Osteoblast (primary cell): ENCODE measurements around the gene FOXO3. TPM values are rescaled to one million over a fixed set of nuclear protein-coding genes. Genes with fewer than 3 reads are reported as not detected.

ENCODE experiments used
- DNase-seq: peaks from one replicate; pipeline ENCODE4 v3.0.0; 2011; ENCODE audit warnings: low spot score, mixed read lengths; ENCODE audit not compliant: insufficient read length; ENCODE audit errors: missing footprints
- H2AFZ ChIP-seq: 2 replicates; pipeline ENCODE4 v1.6.0; 2011; ENCODE audit warnings: mild to moderate bottlenecking, low read length
- H3K27ac ChIP-seq: 2 replicates; pipeline ENCODE4 v1.5.1; 2011; ENCODE audit warnings: mild to moderate bottlenecking, low read depth, low read length, moderate library complexity
- H3K27me3 ChIP-seq: 2 replicates; pipeline ENCODE4 v1.6.0; 2012; ENCODE audit warnings: mild to moderate bottlenecking, control low read depth, inconsistent platforms, low read length, moderate library complexity; ENCODE audit not compliant: insufficient read depth
- H3K36me3 ChIP-seq: 2 replicates; pipeline ENCODE4 v1.5.1; 2011; ENCODE audit warnings: mild to moderate bottlenecking, low read length, control low read depth, moderate library complexity; ENCODE audit not compliant: insufficient read depth
- H3K4me1 ChIP-seq: 2 replicates; pipeline ENCODE4 v1.5.1; 2011; ENCODE audit warnings: mild to moderate bottlenecking, low read length, control low read depth, moderate library complexity; ENCODE audit not compliant: insufficient read depth
- H3K4me2 ChIP-seq: 2 replicates; pipeline ENCODE4 v1.6.0; 2011; ENCODE audit warnings: mild to moderate bottlenecking, low read length; ENCODE audit not compliant: insufficient read depth
- H3K4me3 ChIP-seq: fragments of 200-600 bp; sonication (generic); 3 replicates; pipeline ENCODE4 v1.5.1; 2012; ENCODE audit warnings: mild to moderate bottlenecking, low read length, inconsistent platforms; ENCODE audit not compliant: insufficient read depth
- H3K79me2 ChIP-seq: 2 replicates; pipeline ENCODE4 v1.6.0; 2012; ENCODE audit warnings: mild to moderate bottlenecking, low read length, control low read depth, inconsistent platforms; ENCODE audit not compliant: insufficient read depth
- H3K9me3 ChIP-seq: 2 replicates; pipeline ENCODE4 v1.5.1; 2011; ENCODE audit warnings: low read depth, low read length, control low read depth
- H4K20me1 ChIP-seq: 2 replicates; pipeline ENCODE4 v1.6.0; 2012; ENCODE audit warnings: mild to moderate bottlenecking, low read length, control low read depth; ENCODE audit not compliant: insufficient read depth
- total RNA-seq: library from RNA; depleted of rRNA; stranded (reverse); fragments of >200 nt; gene quantifications from 2 replicates; pipeline ENCODE4 v1.2.3, GENCODE V29; 2012
- TF ChIP-seq, protein P1 (sequence below): IDR thresholded peaks from 2 replicates; pipeline ENCODE4 v1.5.1; 2011; ENCODE audit warnings: mild to moderate bottlenecking, low read depth, low read length, moderate library complexity; ENCODE audit errors: extremely low read depth

FOXO3 gene
- total RNA-seq, 1 donor, result 53.2 TPM

DNA sequence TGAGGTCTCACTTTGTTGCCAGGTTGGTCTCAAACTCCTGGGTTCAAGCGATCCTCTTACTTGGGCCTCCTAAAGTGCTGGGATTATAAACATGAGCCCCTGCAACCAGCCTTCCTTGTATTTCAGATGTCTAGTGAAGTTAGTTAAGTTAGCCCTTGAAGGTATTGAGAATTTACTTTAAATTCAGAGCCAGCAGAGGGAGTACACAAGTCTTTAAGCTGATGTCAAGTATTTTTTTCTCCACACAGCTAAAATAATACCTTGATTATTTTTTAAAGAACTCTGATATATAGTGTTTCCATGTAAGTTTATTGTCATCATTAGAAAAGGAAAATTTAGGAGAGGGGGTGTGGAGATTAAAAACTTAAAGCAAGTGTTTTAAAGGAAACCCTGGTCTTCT lies 9.8 kb downstream of the FOXO3 start:
- TF ChIP-seq, protein P1, sequence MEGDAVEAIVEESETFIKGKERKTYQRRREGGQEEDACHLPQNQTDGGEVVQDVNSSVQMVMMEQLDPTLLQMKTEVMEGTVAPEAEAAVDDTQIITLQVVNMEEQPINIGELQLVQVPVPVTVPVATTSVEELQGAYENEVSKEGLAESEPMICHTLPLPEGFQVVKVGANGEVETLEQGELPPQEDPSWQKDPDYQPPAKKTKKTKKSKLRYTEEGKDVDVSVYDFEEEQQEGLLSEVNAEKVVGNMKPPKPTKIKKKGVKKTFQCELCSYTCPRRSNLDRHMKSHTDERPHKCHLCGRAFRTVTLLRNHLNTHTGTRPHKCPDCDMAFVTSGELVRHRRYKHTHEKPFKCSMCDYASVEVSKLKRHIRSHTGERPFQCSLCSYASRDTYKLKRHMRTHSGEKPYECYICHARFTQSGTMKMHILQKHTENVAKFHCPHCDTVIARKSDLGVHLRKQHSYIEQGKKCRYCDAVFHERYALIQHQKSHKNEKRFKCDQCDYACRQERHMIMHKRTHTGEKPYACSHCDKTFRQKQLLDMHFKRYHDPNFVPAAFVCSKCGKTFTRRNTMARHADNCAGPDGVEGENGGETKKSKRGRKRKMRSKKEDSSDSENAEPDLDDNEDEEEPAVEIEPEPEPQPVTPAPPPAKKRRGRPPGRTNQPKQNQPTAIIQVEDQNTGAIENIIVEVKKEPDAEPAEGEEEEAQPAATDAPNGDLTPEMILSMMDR, result no peak
- H3K36me3 ChIP-seq, result peaks cover 36% of the 10 kb centered on the region
- peaks cover 19% of the 10 kb centered on the region for H3K4me1 ChIP-seq
- no peak overlapping the region for H2AFZ ChIP-seq
- no peaks in the 10 kb centered on the region for H3K9me3 ChIP-seq
- no peak for DNase-seq
- H3K79me2 ChIP-seq, result peaks cover 84% of the 10 kb centered on the region
- H3K27me3 ChIP-seq, result no peaks in the 10 kb centered on the region
- H3K4me2 ChIP-seq, result no peak overlapping the region
- no peak overlapping the region for H3K4me3 ChIP-seq
- no peak overlapping the region for H3K27ac ChIP-seq
- H4K20me1 ChIP-seq, result peaks cover 35% of the 10 kb centered on the region

DNA sequence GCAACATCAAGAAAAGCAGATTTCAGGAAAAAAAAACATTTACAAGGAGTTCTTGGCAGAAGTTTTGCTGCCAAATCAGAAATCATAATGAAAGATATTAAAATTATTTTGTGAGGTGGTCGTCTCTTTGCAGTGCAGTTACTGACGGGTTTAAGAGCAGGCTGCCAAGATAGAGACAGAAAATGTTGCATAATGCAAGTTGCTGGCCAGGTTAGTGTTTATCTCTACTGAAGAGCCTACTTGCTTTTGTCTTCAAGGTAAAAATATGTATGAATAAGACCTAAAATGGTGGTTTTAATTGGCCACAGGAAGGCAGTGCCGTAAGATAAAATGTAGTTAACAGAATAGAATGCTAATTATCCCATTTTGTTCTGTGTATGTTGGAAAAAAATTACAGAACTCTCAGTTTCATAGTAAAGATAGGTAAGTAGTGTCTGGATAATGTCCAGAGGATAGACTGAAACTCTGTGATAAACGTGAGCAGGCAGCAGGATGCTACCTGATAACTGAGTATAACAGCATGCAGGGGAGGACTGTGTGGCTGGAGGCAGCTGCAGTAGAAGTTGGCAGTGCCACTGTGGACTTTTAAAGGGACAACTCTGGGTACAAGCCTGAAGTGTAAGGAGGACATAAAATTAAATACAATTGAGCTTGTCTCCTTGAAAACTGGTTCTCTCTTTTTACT lies 13.9 kb downstream of the FOXO3 start:
- Histone ChIP-seq H3K36me3 (peaks cover 21% of the 10 kb centered on the region), H3K9me3 (no peaks in the 10 kb centered on the region), H3K4me3 (no peak overlapping the region), H3K27me3 (no peaks in the 10 kb centered on the region), H4K20me1 (peaks cover 38% of the 10 kb centered on the region), H3K4me2 (no peak overlapping the region), H3K27ac (no peak overlapping the region), H3K4me1 (peaks cover 27% of the 10 kb centered on the region), H3K79me2 (peaks cover 91% of the 10 kb centered on the region), H2AFZ (no peak overlapping the region)
- TF ChIP-seq, protein P1, result no peak
- DNase-seq, result no peak

DNA sequence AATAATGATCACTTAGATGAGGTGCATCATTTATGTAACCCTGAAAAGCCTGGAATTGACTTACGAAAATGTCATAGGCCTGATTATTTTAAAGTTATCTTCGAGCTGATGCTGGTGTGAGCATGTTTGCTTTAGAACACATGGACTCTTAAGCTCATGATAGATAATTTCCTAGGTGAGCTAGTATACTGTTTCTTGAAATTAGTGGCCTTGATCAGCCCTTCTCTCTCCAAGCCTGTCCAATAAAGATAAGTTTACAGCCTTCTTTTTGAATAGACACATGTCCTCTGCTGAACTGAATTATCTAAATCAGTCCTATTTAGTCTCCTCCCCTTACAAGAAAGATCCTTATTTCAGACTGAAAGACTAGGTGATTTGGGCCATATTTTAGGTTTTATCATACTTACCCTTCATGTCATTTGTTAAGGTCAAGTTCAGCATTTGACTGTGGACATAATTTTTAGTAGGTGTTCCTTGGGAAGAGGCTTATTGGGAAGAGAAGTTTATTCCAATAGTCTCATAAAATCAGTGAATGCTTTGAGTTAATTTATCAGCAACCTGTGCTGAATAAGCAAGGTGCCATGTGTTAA lies 15.3 kb downstream of the FOXO3 start:
- peaks cover 17% of the 10 kb centered on the region for H3K36me3 ChIP-seq
- DNase-seq, result no peak
- no peak overlapping the region for H3K27ac ChIP-seq
- H3K79me2 ChIP-seq, result peaks cover 90% of the 10 kb centered on the region
- H2AFZ ChIP-seq, result no peak overlapping the region
- TF ChIP-seq, protein P1, result no peak
- H4K20me1 ChIP-seq, result peaks cover 39% of the 10 kb centered on the region
- H3K4me3 ChIP-seq, result no peak overlapping the region
- peaks cover 36% of the 10 kb centered on the region for H3K4me1 ChIP-seq
- H3K4me2 ChIP-seq, result no peak overlapping the region
- no peaks in the 10 kb centered on the region for H3K27me3 ChIP-seq
- H3K9me3 ChIP-seq, result no peaks in the 10 kb centered on the region

DNA sequence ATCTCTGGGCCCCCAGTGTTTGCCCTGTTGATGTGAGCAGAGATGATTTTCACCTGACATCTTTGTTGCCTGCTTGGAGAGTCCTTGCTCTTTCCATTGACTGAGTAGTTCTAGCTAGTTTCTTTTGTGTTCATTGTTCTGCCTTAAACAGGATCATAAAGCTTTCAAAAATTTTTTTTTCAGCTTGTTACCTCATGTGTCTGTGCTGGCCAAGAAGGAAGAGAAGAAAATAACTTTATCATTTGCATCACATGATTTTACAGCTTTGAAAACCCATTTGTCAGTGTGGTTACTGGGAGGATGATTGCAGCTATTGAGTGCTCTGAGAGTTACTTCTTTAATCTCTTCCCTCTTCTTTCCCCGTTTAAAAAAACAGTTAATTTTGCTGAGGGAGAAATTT lies 16.0 kb downstream of the FOXO3 start:
- Histone ChIP-seq H3K4me1 (peaks cover 43% of the 10 kb centered on the region), H3K27ac (peak overlapping the region; percentile 8), H2AFZ (no peak overlapping the region), H3K27me3 (no peaks in the 10 kb centered on the region), H3K9me3 (no peaks in the 10 kb centered on the region), H3K4me3 (no peak overlapping the region), H3K4me2 (no peak overlapping the region), H3K79me2 (peaks cover 83% of the 10 kb centered on the region), H3K36me3 (peaks cover 11% of the 10 kb centered on the region), H4K20me1 (peaks cover 40% of the 10 kb centered on the region)
- TF ChIP-seq, protein P1, result no peak
- no peak for DNase-seq
